ENCODE results near the gene TXN2. TPM values are rescaled to one million over a fixed set of nuclear protein-coding genes. Genes with fewer than 3 reads are reported as not detected.

The TXN2 gene
- total and polyA plus RNA-seq, 2 of the 4 experiments (the other 2 are of a cell fraction) = 49.6 to 166 TPM

DNA sequence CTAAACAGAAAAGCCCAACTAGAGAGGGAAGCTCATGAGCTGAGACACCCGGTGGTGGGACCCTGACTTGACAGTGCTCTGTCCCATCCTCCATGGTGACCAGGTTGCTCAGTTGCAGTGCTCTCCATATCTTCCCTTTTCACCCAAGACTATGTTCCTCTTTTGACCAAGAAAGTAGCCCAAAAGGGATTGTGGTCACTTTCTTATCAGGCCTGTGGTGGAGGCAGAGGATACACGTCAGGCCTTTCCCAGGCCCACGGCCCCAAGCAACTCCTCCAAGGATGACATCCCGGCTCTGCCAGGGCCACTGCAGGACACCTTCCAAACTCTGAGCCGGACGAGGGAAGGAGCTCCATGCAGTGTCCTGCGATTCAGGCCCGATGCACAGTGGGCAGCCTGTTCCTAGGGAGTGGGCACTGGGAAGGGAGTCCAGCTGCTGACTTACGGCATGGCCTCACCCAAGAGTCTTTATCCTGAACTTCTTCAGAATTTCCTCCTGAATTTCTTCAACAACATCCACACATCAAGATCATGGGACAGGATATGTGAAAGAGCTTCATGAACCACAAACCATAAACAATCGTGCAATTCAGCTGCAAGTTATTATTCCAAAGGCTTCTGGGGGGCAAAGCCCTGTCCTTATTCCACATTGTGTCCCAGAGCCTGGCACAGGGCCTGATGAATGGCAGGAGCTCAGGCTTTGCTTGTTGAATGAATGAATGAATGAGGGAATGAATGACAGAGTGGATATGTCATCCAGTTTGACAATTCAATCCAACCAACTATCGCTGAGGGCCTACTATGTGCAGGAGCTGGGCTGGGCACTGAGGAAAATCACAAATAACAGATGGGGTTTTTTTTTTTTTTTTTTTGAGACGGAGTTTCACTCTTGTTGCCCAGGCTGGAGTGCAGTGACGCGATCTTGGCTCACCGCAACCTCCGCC lies 57.7 kb downstream of the TXN2 start:
- TF ChIP-seq CHD1 (IDR thresholded peaks at IDR 0.05; ENCODE audit: low read depth, low read length) (no peak), SMC3 (IDR thresholded peaks at IDR 0.05; ENCODE audit: low read depth, low read length) (no peak), POLR2A (IDR thresholded peaks at IDR 0.05; ENCODE audit: low read depth, low read length) (no peak), MAFK (IDR thresholded peaks at IDR 0.05; ENCODE audit: low read depth, low read length) (no peak), RAD21 (IDR thresholded peaks at IDR 0.05; ENCODE audit: low read length) (no peak), NFE2L2 (IDR thresholded peaks at IDR 0.05; ENCODE audit: low read depth, low read length) (no peak), MAZ (IDR thresholded peaks at IDR 0.05; ENCODE audit: borderline replicate concordance, low read depth, low read length) (no peak), CEBPB (IDR thresholded peaks at IDR 0.05; ENCODE audit: low read depth, low read length) (no peak), RFX5 (IDR thresholded peaks at IDR 0.05; ENCODE audit: low read depth, low read length) (no peak), RCOR1 (IDR thresholded peaks at IDR 0.05; ENCODE audit: insufficient replicate concordance, low read length) (no peak), FOS (IDR thresholded peaks at IDR 0.05; ENCODE audit: low read depth, low read length) (no peak)
- TF ChIP-seq, protein P1, sequence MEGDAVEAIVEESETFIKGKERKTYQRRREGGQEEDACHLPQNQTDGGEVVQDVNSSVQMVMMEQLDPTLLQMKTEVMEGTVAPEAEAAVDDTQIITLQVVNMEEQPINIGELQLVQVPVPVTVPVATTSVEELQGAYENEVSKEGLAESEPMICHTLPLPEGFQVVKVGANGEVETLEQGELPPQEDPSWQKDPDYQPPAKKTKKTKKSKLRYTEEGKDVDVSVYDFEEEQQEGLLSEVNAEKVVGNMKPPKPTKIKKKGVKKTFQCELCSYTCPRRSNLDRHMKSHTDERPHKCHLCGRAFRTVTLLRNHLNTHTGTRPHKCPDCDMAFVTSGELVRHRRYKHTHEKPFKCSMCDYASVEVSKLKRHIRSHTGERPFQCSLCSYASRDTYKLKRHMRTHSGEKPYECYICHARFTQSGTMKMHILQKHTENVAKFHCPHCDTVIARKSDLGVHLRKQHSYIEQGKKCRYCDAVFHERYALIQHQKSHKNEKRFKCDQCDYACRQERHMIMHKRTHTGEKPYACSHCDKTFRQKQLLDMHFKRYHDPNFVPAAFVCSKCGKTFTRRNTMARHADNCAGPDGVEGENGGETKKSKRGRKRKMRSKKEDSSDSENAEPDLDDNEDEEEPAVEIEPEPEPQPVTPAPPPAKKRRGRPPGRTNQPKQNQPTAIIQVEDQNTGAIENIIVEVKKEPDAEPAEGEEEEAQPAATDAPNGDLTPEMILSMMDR (conservative IDR thresholded peaks at IDR 0.05; ENCODE audit: low read depth, low read length) = no peak
- TF ChIP-seq, protein P2, sequence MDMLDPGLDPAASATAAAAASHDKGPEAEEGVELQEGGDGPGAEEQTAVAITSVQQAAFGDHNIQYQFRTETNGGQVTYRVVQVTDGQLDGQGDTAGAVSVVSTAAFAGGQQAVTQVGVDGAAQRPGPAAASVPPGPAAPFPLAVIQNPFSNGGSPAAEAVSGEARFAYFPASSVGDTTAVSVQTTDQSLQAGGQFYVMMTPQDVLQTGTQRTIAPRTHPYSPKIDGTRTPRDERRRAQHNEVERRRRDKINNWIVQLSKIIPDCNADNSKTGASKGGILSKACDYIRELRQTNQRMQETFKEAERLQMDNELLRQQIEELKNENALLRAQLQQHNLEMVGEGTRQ (IDR thresholded peaks at IDR 0.05; ENCODE audit: low read depth, low read length) = no peak
- TF ChIP-seq, protein P3, sequence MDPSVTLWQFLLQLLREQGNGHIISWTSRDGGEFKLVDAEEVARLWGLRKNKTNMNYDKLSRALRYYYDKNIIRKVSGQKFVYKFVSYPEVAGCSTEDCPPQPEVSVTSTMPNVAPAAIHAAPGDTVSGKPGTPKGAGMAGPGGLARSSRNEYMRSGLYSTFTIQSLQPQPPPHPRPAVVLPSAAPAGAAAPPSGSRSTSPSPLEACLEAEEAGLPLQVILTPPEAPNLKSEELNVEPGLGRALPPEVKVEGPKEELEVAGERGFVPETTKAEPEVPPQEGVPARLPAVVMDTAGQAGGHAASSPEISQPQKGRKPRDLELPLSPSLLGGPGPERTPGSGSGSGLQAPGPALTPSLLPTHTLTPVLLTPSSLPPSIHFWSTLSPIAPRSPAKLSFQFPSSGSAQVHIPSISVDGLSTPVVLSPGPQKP (IDR thresholded peaks at IDR 0.05; ENCODE audit: borderline replicate concordance, low read depth, low read length) = no peak
- peak overlapping the region; percentile 92 for H2BK20ac ChIP-seq (ENCODE audit: low read depth, low read length)
- no peak overlapping the region for H3K9ac ChIP-seq (ENCODE audit: low read depth, low read length)
- peak overlapping the region; percentile 94; the same call in 2 of the 3 replicates for H2BK15ac ChIP-seq (ENCODE audit: low read depth, low read length)
- peaks cover 26% of the 10 kb centered on the region for H3K4me1 ChIP-seq (ENCODE audit: control insufficient read depth, insufficient read depth, low read length)
- H4K20me1 ChIP-seq (ENCODE audit: insufficient read depth, low read length) = no peaks in the 10 kb centered on the region
- peak overlapping the region; percentile 87 for H2BK5ac ChIP-seq (ENCODE audit: low read depth, low read length, poor library complexity, severe bottlenecking)
- in situ Hi-C loops (cut with MboI; ENCODE audit: low sequenced_read_pairs) = no loop called here
- ChIA-PET POLR2A (ENCODE audit: unreplicated experiment) (interaction anchor here (1.2 kb wide), 1 partner anchor 39 kb away, joined by 4 read pairs; no protein-coding TSS in a partner anchor), CTCF (no interaction called here)
- peak overlapping the region; percentile 90 for H3K23ac ChIP-seq (ENCODE audit: low read depth, low read length)
- H3K4ac ChIP-seq (ENCODE audit: low read depth, low read length) = peak overlapping the region; percentile 98
- H3K9me1 ChIP-seq (ENCODE audit: insufficient read depth, low read length) = peaks cover 13% of the 10 kb centered on the region
- ATAC-seq (ENCODE audit: low read depth) = no peak
- peak overlapping the region; percentile 94 for H3K14ac ChIP-seq (replicated peaks; ENCODE audit: low read depth, low read length)
- H4K5ac ChIP-seq (ENCODE audit: low read depth, low read length) = peak overlapping the region; percentile 87
- no CpG with 5 or more reads among the region's 16 CpGs for WGBS, 2 experiments (ENCODE audit: extremely low coverage in 2 of 2, insufficient read length in 1 of 2)
- H3K27me3 ChIP-seq (ENCODE audit: control insufficient read depth, insufficient read depth, low read length) = no peaks in the 10 kb centered on the region
- peak overlapping the region; percentile 98 for H2AK5ac ChIP-seq (ENCODE audit: low read depth, low read length)
- H3K9me3 ChIP-seq (ENCODE audit: control insufficient read depth, insufficient read depth, low read length) = no peaks in the 10 kb centered on the region
- peak overlapping the region; percentile 34 to 89; a peak in 3 of 4 replicates for H4K8ac ChIP-seq (ENCODE audit: low read depth in 2 of 2, low read length in 2 of 2)
- peak overlapping the region; percentile 79 for H2AK9ac ChIP-seq (replicated peaks; ENCODE audit: low read depth, low read length, poor library complexity)
- dilution Hi-C loops (cut with HindIII; ENCODE audit: low sequenced_read_pairs, unreplicated experiment) = no loop called here
- H3K4me3 ChIP-seq (ENCODE audit: insufficient read depth, low read depth, low read length) = no peak overlapping the region
- peaks cover 0 to 11% of the 10 kb centered on the region in 2 experiments; a peak in 2 of 4 replicates for H3K79me1 ChIP-seq (ENCODE audit: low read depth in 1 of 2, low read length in 2 of 2)
- peak overlapping the region; percentile 78 for H3K18ac ChIP-seq (ENCODE audit: low read depth, low read length)
- H3K56ac ChIP-seq (ENCODE audit: extremely low read depth, insufficient read depth, low read length) = no peak overlapping the region
- peak overlapping the region; percentile 28; the same call in 1 of the 2 replicates for H3K4me2 ChIP-seq (ENCODE audit: low read depth, low read length)
- peak overlapping the region; percentile 76; the same call in 1 of the 2 replicates for H3K27ac ChIP-seq (ENCODE audit: insufficient read depth, low read length)
- intact Hi-C loops (cut with micrococcal nuclease) = no loop called here
- H3K36me3 ChIP-seq (ENCODE audit: control insufficient read depth, insufficient read depth, low read length) = no peaks in the 10 kb centered on the region
- BruUV-seq (replicated peaks) = no TSS peak
- DNase-seq = peak; percentile 86
- peak overlapping the region; percentile 98 for H2BK120ac ChIP-seq (ENCODE audit: low read depth, low read length)
- H2AFZ ChIP-seq (replicated peaks; ENCODE audit: low read length, poor library complexity) = peak overlapping the region; percentile 64
- H4K91ac ChIP-seq (ENCODE audit: insufficient read depth, low read depth, low read length) = peak overlapping the region; percentile 92

Measured in IMR-90 (cell line).